Natural killer cell (primary cell): ENCODE data around the gene S1PR1. TPM values are rescaled to one million over a fixed set of nuclear protein-coding genes. Genes with fewer than 3 reads are reported as not detected.

ENCODE experiments used
- ATAC-seq, 3 donors: fragments of 150-1000 bp in 2 of 3; fragments of 200-7000 bp in 1 of 3; cut with Tn5 transposase; 1 replicate in 1 of 3; 2 replicates in 2 of 3; pipeline ENCODE4 v1.10.0; 2021; ENCODE audit warnings: mild to moderate bottlenecking in 2 of 3, moderate library complexity in 2 of 3
- DNase-seq, 2 donors: peaks; one replicate each; pipeline versions ENCODE4 v3.0.0 to v3.0.0-alpha.2; 2013 to 2021; ENCODE audit warnings: mixed read lengths in 1 of 2
- H3K27ac ChIP-seq: one replicate; pipeline ENCODE4 v1.5.1; 2013; ENCODE audit warnings: mild to moderate bottlenecking, low read length
- H3K27me3 ChIP-seq: one replicate; pipeline ENCODE4 v1.6.1; 2013; ENCODE audit warnings: low read length; ENCODE audit not compliant: control insufficient read depth, insufficient read depth
- H3K36me3 ChIP-seq: one replicate; pipeline ENCODE4 v1.6.1; 2013; ENCODE audit warnings: low read length; ENCODE audit not compliant: control insufficient read depth, insufficient read depth
- H3K4me1 ChIP-seq: one replicate; pipeline ENCODE4 v1.6.1; 2013; ENCODE audit warnings: low read length; ENCODE audit not compliant: control insufficient read depth, insufficient read depth
- H3K4me3 ChIP-seq: one replicate; pipeline ENCODE4 v1.5.1; 2013; ENCODE audit warnings: low read length
- H3K9me3 ChIP-seq: one replicate; pipeline ENCODE4 v1.6.1; 2013; ENCODE audit warnings: low read length; ENCODE audit not compliant: control insufficient read depth, insufficient read depth
- H3K27ac Mint-ChIP-seq, 2 donors: one replicate each; pipeline ENCODE4 v1.8.0; 2022; ENCODE audit warnings: mild to moderate bottlenecking in 2 of 2, mixed read lengths in 2 of 2, moderate library complexity in 1 of 2
- H3K27me3 Mint-ChIP-seq, 2 donors: one replicate each; pipeline ENCODE4 v1.8.0; 2022; ENCODE audit warnings: low read depth in 2 of 2, mixed read lengths in 2 of 2
- H3K36me3 Mint-ChIP-seq: one replicate; pipeline ENCODE4 v1.8.0; 2022; ENCODE audit warnings: mixed read lengths
- H3K4me1 Mint-ChIP-seq, 2 donors: one replicate each; pipeline ENCODE4 v1.8.0; 2022; ENCODE audit warnings: mixed read lengths in 2 of 2
- H3K4me3 Mint-ChIP-seq: one replicate; pipeline ENCODE4 v1.8.0; 2022; ENCODE audit warnings: mild to moderate bottlenecking, moderate library complexity, mixed read lengths
- H3K9me3 Mint-ChIP-seq, 2 donors: one replicate each; pipeline ENCODE4 v1.8.0; 2022; ENCODE audit warnings: mixed read lengths in 2 of 2
- CTCF ChIP-seq: fragments of 200-600 bp; IDR thresholded peaks from one replicate; pipeline ENCODE4 v1.8.0; 2022; ENCODE audit warnings: antibody characterized with exemption
- WGBS: methylation state at CpG from one replicate; pipeline ENCODE4 v1.1.7; 2013; ENCODE audit warnings: missing lambda C conversion rate; ENCODE audit not compliant: insufficient coverage; 5-methylcytosine and 5-hydroxymethylcytosine counted together
- intact Hi-C: fragments of 100-400 bp; cut with micrococcal nuclease; formaldehyde crosslinking; loops from one replicate; pipeline ENCODE4 v1.14.2; 2022
- total RNA-seq, 4 donors: library from RNA; stranded (reverse); fragments of 120-200 nt in 1 of 4; gene quantifications; one replicate each; pipeline versions ENCODE4 v1.2.3 to v1.2.4, GENCODE V29; 2013 to 2022

S1PR1 gene
- total RNA-seq, 3 donors from 2014 or later (not counting 1 experiment from before 2014, with no cell fraction given) = 33.5 to 114 (median 80.2) TPM

DNA sequence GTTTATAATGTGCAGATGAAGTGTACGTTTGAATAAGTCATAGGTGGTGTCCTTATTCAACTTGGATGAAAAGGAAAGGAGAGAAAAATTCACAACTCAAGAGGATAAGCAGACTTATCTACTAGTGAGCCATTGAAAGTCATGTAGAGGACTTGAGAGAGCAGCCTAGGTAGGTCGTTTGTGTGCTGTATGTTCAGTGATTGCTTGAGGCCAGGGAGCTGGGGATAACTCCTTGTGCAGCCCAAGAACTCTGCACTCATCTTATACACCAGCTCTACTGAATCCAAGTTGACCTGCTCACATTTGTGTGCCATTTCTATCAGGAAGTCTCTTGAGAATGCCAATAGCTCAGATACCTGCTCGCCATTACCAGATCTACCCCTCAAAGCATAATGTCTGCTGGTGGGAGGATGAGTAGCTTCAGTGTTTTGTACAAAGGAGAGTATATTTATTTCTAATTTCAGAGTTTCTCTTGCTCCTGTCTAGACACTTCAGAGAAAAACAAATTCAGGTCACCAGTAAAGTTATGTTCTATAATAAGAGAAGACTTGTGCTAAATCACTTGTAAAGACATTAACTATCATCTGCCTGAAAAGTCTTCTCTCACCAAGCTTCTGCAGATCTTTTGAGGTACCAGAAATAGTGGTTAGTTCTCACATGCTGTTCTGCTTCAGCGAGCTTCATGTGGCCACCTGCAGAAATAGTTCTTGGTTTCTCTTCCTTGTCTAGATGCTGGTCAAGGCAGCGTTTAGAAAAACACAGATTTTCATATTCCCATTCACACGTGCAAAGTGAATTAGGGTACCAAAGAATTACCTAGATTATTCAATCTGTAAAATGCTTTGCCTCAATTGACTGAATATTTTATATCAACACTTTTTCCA, 10.8 kb downstream of the S1PR1 start:
- Histone ChIP-seq H3K27me3 (no peaks in the 10 kb centered on the region), H3K36me3 (peaks cover 17% of the 10 kb centered on the region), H3K4me1 (peaks cover 39% of the 10 kb centered on the region), H3K9me3 (no peaks in the 10 kb centered on the region), H3K4me3 (no peak overlapping the region), H3K27ac (peak overlapping the region; percentile 19)
- H3K27ac Mint-ChIP-seq = peak overlapping the region; percentile 51 to 96
- no peaks in the 10 kb centered on the region for H3K9me3 Mint-ChIP-seq
- peaks cover 44 to 57% of the 10 kb centered on the region in 2 donors for H3K4me1 Mint-ChIP-seq
- ATAC-seq (peak in 1 of 3 donors; percentile 57), DNase-seq (no peak)
- TF ChIP-seq CTCF = no peak
- 25% methylated on average over 4 of the region's 6 CpGs for WGBS
- H3K36me3 Mint-ChIP-seq = peaks cover under 1% of the 10 kb centered on the region
- intact Hi-C loops = no loop called here
- peak overlapping the region; percentile 42 for H3K4me3 Mint-ChIP-seq
- no peaks in the 10 kb centered on the region for H3K27me3 Mint-ChIP-seq

DNA sequence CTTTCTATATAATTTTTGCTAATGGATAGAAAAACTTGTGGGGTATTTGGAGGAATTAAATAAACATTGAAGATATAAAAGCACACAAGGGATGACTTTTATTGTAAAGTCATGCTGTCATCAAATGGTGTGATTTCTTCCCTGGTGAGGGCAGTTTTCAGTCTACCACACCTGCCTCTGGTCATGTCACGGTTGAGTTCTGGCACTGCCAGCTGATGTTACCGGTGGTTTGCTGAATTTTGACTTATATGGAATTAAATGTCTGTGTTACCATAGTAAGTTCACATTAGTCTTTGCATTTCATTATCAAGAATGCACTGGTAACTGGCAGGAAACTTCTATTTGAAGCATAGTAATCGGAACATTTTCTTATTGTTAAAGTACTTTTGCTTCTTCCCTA, 13.4 kb downstream of the S1PR1 start:
- Mint-ChIP-seq H3K36me3 (no peaks in the 10 kb centered on the region), H3K4me3 (no peak overlapping the region), H3K4me1 (peaks cover 31 to 42% of the 10 kb centered on the region in 2 donors), H3K27ac (peak overlapping the region in 1 of 2 donors; percentile 49), H3K27me3 (no peaks in the 10 kb centered on the region), H3K9me3 (no peaks in the 10 kb centered on the region)
- Histone ChIP-seq H3K4me1 (peaks cover 28% of the 10 kb centered on the region), H3K36me3 (no peaks in the 10 kb centered on the region), H3K27me3 (no peaks in the 10 kb centered on the region), H3K27ac (no peak overlapping the region), H3K4me3 (no peak overlapping the region), H3K9me3 (no peaks in the 10 kb centered on the region)
- ATAC-seq (no peak), DNase-seq (no peak)
- TF ChIP-seq CTCF = no peak
- WGBS = 92% methylated on average over 2 of the region's 3 CpGs
- intact Hi-C loops = no loop called here

DNA sequence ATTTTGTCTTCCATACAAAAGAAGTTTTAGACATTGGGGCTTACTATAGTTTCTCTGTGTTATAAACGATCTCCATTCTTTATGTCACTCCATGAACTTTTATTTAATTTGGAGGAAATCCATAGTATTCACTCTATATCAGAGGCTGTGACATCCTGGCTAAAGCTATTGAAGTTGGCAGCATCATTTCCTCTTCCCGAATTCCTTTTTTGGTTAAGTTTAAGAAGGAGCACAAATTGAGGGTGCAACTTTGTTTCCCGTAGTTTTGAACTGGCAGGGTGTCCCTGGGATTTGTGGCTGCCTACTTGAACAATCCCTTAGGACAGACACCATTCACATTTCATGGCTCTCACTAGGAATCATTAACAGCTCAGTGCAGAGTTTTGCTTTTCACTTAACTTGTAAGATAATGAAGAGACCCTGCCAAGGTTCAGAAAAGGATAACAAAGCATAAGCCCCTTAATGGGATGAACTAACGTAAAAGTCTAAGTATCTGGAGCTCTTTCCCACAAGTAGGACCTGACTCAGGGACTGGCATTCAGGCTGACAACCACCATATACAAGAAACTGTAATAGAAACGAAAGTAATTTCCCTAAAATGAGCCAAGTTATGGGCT, 13.9 kb downstream of the S1PR1 start:
- Mint-ChIP-seq H3K27ac (peak overlapping the region in 1 of 2 donors; percentile 49), H3K27me3 (no peaks in the 10 kb centered on the region), H3K4me1 (peaks cover 26 to 37% of the 10 kb centered on the region in 2 donors), H3K36me3 (no peaks in the 10 kb centered on the region), H3K4me3 (no peak overlapping the region), H3K9me3 (no peaks in the 10 kb centered on the region)
- no peak overlapping the region for H3K4me3 ChIP-seq
- H3K4me1 ChIP-seq = peaks cover 26% of the 10 kb centered on the region
- no peak for TF ChIP-seq CTCF
- no peaks in the 10 kb centered on the region for H3K27me3 ChIP-seq
- no peak for ATAC-seq
- H3K36me3 ChIP-seq = no peaks in the 10 kb centered on the region
- WGBS = 53% methylated on average over 3 of the region's 5 CpGs
- intact Hi-C loops = no loop called here
- no peaks in the 10 kb centered on the region for H3K9me3 ChIP-seq
- DNase-seq = no peak
- H3K27ac ChIP-seq = no peak overlapping the region
